HG03442 (cell line): Measurements from ENCODE around the gene DHX29.

Experiments used
- ATAC-seq: cut with Tn5 transposase; IDR thresholded peaks from one replicate; pipeline ENCODE4 v1.9.1; 2021; ENCODE audit warnings: mild to moderate bottlenecking, moderate library complexity; ENCODE audit not compliant: unreplicated experiment

DHX29 gene

DNA sequence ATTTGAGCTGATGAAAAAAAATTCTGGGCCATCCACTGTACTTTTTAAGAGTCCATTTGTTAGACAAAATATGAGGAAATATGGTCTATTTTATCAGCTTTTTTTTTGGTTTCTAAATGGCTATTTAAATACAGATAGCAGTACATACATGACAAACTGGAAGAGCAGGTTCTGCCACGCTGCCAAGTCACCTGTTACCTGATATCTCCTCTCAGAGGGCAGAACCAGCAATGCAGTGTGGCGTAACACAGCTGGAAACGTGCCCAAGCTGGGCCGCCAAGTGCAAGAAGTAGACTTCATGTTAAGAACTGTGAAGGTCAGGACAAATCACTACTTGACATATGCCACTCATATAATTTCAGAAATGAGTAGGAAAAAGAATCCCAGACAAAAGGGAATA, 88.5 kb downstream of the DHX29 start:
- no peak for ATAC-seq

DNA sequence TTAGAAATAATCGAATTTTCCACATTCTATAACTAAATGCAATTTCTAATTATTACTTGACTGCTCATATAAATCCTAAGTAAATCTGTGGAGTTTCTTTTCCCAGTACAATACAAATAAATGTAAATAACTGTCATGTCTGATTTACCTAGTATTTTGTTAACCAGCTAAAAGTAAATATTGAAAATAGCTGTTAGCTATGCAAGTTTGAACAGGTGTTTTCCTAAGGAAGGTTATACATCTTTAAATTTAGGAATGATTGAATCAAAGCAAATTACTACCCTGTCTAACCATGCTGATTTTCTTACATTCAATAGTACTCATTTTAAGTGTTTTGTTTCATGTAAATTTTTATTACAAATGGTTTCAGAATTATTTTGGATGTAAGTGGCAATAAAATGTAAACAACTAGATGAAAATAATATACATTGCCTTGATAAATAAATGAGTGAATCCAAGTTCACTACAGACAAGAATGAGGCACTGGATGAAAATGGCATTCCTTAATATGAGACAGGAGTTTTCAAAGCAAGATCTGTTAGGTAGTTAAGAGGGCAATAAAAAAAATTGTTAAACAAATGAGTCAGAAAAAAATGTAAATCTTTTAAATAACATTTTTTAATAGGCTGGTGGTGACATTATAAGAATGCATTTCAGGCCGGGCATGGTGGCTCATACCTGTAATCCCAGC, 96.2 kb downstream of the DHX29 start:
- no peak for ATAC-seq
